HepG2 (cell line): ENCODE data around the gene ERCC2.

Source experiments
- CREB1 ChIP-seq, 2 experiments: fragments of 450-650 bp in 1 of 2; IDR thresholded peaks; 2 replicates each; pipeline ENCODE4 v1.6.1; 2016 to 2017; ENCODE audit warnings: control low read depth in 1 of 2, mild to moderate bottlenecking in 1 of 2, missing compliant biosample characterization in 1 of 2, missing genetic modification characterization in 1 of 2
- MED8 ChIP-seq: sonication (generic); formaldehyde crosslinking; IDR thresholded peaks from 2 replicates; pipeline ENCODE4 v1.8.1; 2023; ENCODE audit warnings: mild to moderate bottlenecking, missing genetic modification reagents; ENCODE audit not compliant: insufficient replicate concordance
- RNF2 ChIP-seq: fragments of 450-650 bp; conservative IDR thresholded peaks from 2 replicates; pipeline ENCODE4 v1.6.1; 2016; ENCODE audit warnings: low read depth
- ZNF430 ChIP-seq: sonication (generic); formaldehyde crosslinking; IDR thresholded peaks from 2 replicates; pipeline ENCODE4 v1.9.0; 2021; ENCODE audit warnings: mild to moderate bottlenecking, missing genetic modification reagents
- ZNF607 ChIP-seq: sonication (generic); formaldehyde crosslinking; IDR thresholded peaks from 2 replicates; pipeline ENCODE4 v1.5.1; 2020; ENCODE audit warnings: missing genetic modification reagents, mild to moderate bottlenecking, borderline replicate concordance
- ZSCAN21 ChIP-seq: sonication (generic); formaldehyde crosslinking; IDR thresholded peaks from 2 replicates; pipeline ENCODE4 v1.8.0; 2022; ENCODE audit warnings: mild to moderate bottlenecking, missing genetic modification reagents, moderate library complexity, borderline replicate concordance

DNA sequence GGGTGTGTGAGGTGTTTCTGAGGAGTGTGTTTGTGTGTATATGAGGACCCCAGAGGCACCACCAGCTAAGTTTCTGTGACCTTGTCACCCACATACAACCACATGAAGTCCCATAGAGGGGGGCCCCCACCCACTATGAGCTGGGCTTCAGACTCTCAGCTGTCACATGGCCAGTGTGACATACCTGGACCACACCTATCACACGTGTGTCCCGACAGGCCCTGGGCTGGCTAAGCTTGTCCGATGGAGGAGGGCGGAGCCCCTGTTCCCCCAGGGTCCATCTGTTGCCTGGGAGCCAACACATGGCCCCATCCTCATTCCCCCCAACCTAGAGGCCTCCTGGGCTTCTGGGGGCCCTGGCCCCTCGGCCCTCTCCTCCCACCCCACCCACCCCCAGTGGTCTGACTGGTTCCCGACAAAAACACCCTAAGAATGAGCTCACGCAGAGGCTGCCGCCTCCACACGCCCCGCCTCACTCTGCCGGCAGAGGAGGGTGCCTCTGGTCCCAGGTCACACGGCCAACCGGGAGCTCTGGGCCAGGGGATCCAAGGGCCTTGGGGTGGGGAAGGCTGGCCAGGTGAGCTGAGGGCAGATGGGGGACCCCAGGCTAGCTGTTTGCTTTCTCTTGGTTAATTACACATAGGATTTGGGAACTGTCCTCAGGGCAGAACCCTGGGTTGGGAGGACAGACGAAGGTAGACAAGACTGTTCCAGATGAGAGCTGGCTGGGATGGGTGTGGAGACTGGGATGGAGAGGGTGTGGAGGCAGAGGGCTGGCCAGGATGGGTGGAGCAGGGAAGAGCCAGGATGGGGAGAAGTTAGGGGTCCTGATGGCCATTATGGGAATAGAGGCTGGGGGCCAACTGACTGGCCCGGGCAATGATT lies 25.5 kb downstream of the ERCC2 start:
- no peak for TF ChIP-seq ZSCAN21 (CRISPR knock-in tag)
- no peak for TF ChIP-seq MED8 (CRISPR knock-in tag)
- TF ChIP-seq CREB1 (IDR thresholded peaks at IDR 0.05): no peak
- no peak for TF ChIP-seq CREB1 (CRISPR knock-in tag; IDR thresholded peaks at IDR 0.05)
- no peak for TF ChIP-seq ZNF607 (CRISPR knock-in tag)
- no peak for TF ChIP-seq RNF2
- TF ChIP-seq ZNF430 (CRISPR knock-in tag): no peak
